IMR-90 (cell line): ENCODE data around the gene ASF1B. TPM values are rescaled to one million over a fixed set of nuclear protein-coding genes. Genes with fewer than 3 reads are reported as not detected.
A peak's percentile ranks its signal among the peaks of the same experiment; 100 is the strongest.

Experiments
- ATAC-seq: fragments of 200-7000 bp; cut with Tn5 transposase; 2 replicates; pipeline ENCODE4 v1.9.1; 2020; ENCODE audit warnings: low read depth, mild to moderate bottlenecking, moderate library complexity
- BruUV-seq: library from RNA; stranded (reverse); fragments of 400-500 nt; replicated peaks from 2 replicates; lab custom pipeline; 2021; lab: Mats Ljungman, UMichigan
- CTCF ChIA-PET: fragments of 300-600 bp; formaldehyde crosslinking; extraction: SDS; loops from one replicate; lab custom pipeline; 2021; ENCODE audit warnings: antibody characterized with exemption; lab: Yijun Ruan, JAX
- POLR2A ChIA-PET: fragments of 300-600 bp; sonication (Branson Sonifier 250); formaldehyde crosslinking; loops from one replicate; lab custom pipeline; 2022; ENCODE audit warnings: antibody characterized with exemption; ENCODE audit not compliant: unreplicated experiment; lab: Charles Lee
- DNase-seq: peaks from one replicate; pipeline ENCODE4 v3.0.0; 2013
- H2AFZ ChIP-seq: replicated peaks from 2 replicates; pipeline ENCODE3; 2013; ENCODE audit warnings: low read length, mild to moderate bottlenecking; ENCODE audit not compliant: poor library complexity
- H2AK5ac ChIP-seq: 2 replicates; pipeline ENCODE4 v1.6.1; 2013; ENCODE audit warnings: low read depth, low read length, inconsistent platforms
- H2AK9ac ChIP-seq: replicated peaks from 2 replicates; pipeline ENCODE3; 2013; ENCODE audit warnings: mild to moderate bottlenecking, low read depth, low read length, moderate library complexity; ENCODE audit not compliant: poor library complexity
- H2BK120ac ChIP-seq: 2 replicates; pipeline ENCODE4 v1.6.1; 2013; ENCODE audit warnings: low read depth, low read length, inconsistent platforms
- H2BK15ac ChIP-seq: 3 replicates; pipeline ENCODE4 v1.6.1; 2013; ENCODE audit warnings: low read depth, low read length, inconsistent platforms
- H2BK20ac ChIP-seq: 2 replicates; pipeline ENCODE4 v1.6.1; 2013; ENCODE audit warnings: low read depth, mild to moderate bottlenecking, inconsistent platforms, low read length, moderate library complexity
- H2BK5ac ChIP-seq: 2 replicates; pipeline ENCODE4 v1.6.1; 2013; ENCODE audit warnings: mild to moderate bottlenecking, low read depth, low read length, inconsistent platforms; ENCODE audit not compliant: poor library complexity, severe bottlenecking
- H3K14ac ChIP-seq: replicated peaks from 2 replicates; pipeline ENCODE4 v1.6.1; 2013; ENCODE audit warnings: low read depth, low read length, inconsistent platforms
- H3K18ac ChIP-seq: 2 replicates; pipeline ENCODE4 v1.6.1; 2013; ENCODE audit warnings: low read depth, low read length, control low read depth
- H3K23ac ChIP-seq: 2 replicates; pipeline ENCODE4 v1.6.1; 2013; ENCODE audit warnings: low read depth, low read length, inconsistent platforms
- H3K27ac ChIP-seq: 2 replicates; pipeline ENCODE4 v1.5.1; 2013; ENCODE audit warnings: mild to moderate bottlenecking, control low read depth, low read length; ENCODE audit not compliant: insufficient read depth
- H3K27me3 ChIP-seq: 2 replicates; pipeline ENCODE4 v1.6.1; 2013; ENCODE audit warnings: low read length; ENCODE audit not compliant: control insufficient read depth, insufficient read depth
- H3K36me3 ChIP-seq: 2 replicates; pipeline ENCODE4 v1.6.1; 2013; ENCODE audit warnings: low read length, mixed read lengths; ENCODE audit not compliant: control insufficient read depth, insufficient read depth
- H3K4ac ChIP-seq: 2 replicates; pipeline ENCODE4 v1.6.1; 2013; ENCODE audit warnings: low read depth, low read length, inconsistent platforms
- H3K4me1 ChIP-seq: 2 replicates; pipeline ENCODE4 v1.6.1; 2013; ENCODE audit warnings: low read length, mixed read lengths; ENCODE audit not compliant: control insufficient read depth, insufficient read depth
- H3K4me2 ChIP-seq: 2 replicates; pipeline ENCODE4 v1.6.1; 2013; ENCODE audit warnings: low read depth, mild to moderate bottlenecking, control low read depth, low read length, moderate library complexity
- H3K4me3 ChIP-seq: 2 replicates; pipeline ENCODE4 v1.5.1; 2013; ENCODE audit warnings: low read depth, mild to moderate bottlenecking, control low read depth, low read length, moderate library complexity; ENCODE audit not compliant: insufficient read depth
- H3K56ac ChIP-seq: 2 replicates; pipeline ENCODE4 v1.6.1; 2013; ENCODE audit warnings: low read length, inconsistent platforms; ENCODE audit not compliant: insufficient read depth; ENCODE audit errors: extremely low read depth
- H3K79me1 ChIP-seq, 2 experiments: 2 replicates each; pipeline ENCODE4 v1.6.1; 2013; ENCODE audit warnings: low read length in 2 of 2, inconsistent platforms in 1 of 2, low read depth in 1 of 2
- H3K9ac ChIP-seq: 2 replicates; pipeline ENCODE4 v1.6.1; 2013; ENCODE audit warnings: low read depth, low read length, control low read depth
- H3K9me1 ChIP-seq: 2 replicates; pipeline ENCODE4 v1.6.1; 2013; ENCODE audit warnings: low read length, inconsistent platforms; ENCODE audit not compliant: insufficient read depth
- H3K9me3 ChIP-seq: 2 replicates; pipeline ENCODE4 v1.6.1; 2013; ENCODE audit warnings: low read length; ENCODE audit not compliant: control insufficient read depth, insufficient read depth
- H4K20me1 ChIP-seq: 2 replicates; pipeline ENCODE4 v1.6.1; 2013; ENCODE audit warnings: low read length, inconsistent platforms; ENCODE audit not compliant: insufficient read depth
- H4K5ac ChIP-seq: 2 replicates; pipeline ENCODE4 v1.6.1; 2013; ENCODE audit warnings: mild to moderate bottlenecking, low read depth, low read length, control low read depth
- H4K8ac ChIP-seq, 2 experiments: 2 replicates each; pipeline ENCODE4 v1.6.1; 2013; ENCODE audit warnings: low read depth in 2 of 2, low read length in 2 of 2, control low read depth in 1 of 2, inconsistent platforms in 1 of 2
- H4K91ac ChIP-seq: 2 replicates; pipeline ENCODE4 v1.6.1; 2013; ENCODE audit warnings: low read depth, low read length, inconsistent platforms; ENCODE audit not compliant: insufficient read depth
- BHLHE40 ChIP-seq: fragments of 150-350 bp; IDR thresholded peaks from 2 replicates; pipeline ENCODE4 v1.6.1; 2016; ENCODE audit warnings: mild to moderate bottlenecking, low read depth, low read length
- CEBPB ChIP-seq: IDR thresholded peaks from 2 replicates; pipeline ENCODE4 v1.6.1; 2012; ENCODE audit warnings: low read depth, low read length, improper control_type of control experiment
- FOS ChIP-seq: fragments of 150-350 bp; IDR thresholded peaks from 2 replicates; pipeline ENCODE4 v1.6.1; 2016; ENCODE audit warnings: low read depth, low read length
- MAFK ChIP-seq: IDR thresholded peaks from 2 replicates; pipeline ENCODE4 v1.6.1; 2012; ENCODE audit warnings: low read depth, low read length, improper control_type of control experiment
- MAZ ChIP-seq: IDR thresholded peaks from 2 replicates; pipeline ENCODE4 v1.6.1; 2012; ENCODE audit warnings: low read depth, mild to moderate bottlenecking, low read length, improper control_type of control experiment, moderate library complexity, borderline replicate concordance
- MXI1 ChIP-seq: IDR thresholded peaks from 2 replicates; pipeline ENCODE4 v1.6.1; 2012; ENCODE audit warnings: low read depth, mild to moderate bottlenecking, low read length, moderate library complexity, borderline replicate concordance
- NFE2L2 ChIP-seq: fragments of 150-350 bp; IDR thresholded peaks from 2 replicates; pipeline ENCODE4 v1.6.1; 2016; ENCODE audit warnings: low read depth, mild to moderate bottlenecking, low read length
- POLR2A ChIP-seq: IDR thresholded peaks from 2 replicates; pipeline ENCODE4 v1.6.1; 2012; ENCODE audit warnings: mild to moderate bottlenecking, low read depth, low read length
- RAD21 ChIP-seq: IDR thresholded peaks from 2 replicates; pipeline ENCODE4 v1.6.1; 2012; ENCODE audit warnings: low read length, improper control_type of control experiment
- RCOR1 ChIP-seq: IDR thresholded peaks from 2 replicates; pipeline ENCODE4 v1.6.1; 2012; ENCODE audit warnings: mild to moderate bottlenecking, low read length, improper control_type of control experiment; ENCODE audit not compliant: insufficient replicate concordance
- RFX5 ChIP-seq: IDR thresholded peaks from 2 replicates; pipeline ENCODE4 v1.8.0; 2012; ENCODE audit warnings: low read depth, mild to moderate bottlenecking, low read length, moderate library complexity
- SMC3 ChIP-seq: fragments of 150-350 bp; IDR thresholded peaks from 2 replicates; pipeline ENCODE4 v1.6.1; 2016; ENCODE audit warnings: low read depth, mild to moderate bottlenecking, antibody characterized with exemption, low read length, moderate library complexity
- WGBS, 2 experiments: methylation state at CpG; one replicate each; pipeline versions ENCODE4 v1.1.5 to v1.1.7; 2013; ENCODE audit warnings: missing lambda C conversion rate in 2 of 2; ENCODE audit not compliant: insufficient read length in 1 of 2; ENCODE audit errors: extremely low coverage in 2 of 2; 5-methylcytosine and 5-hydroxymethylcytosine counted together
- dilution Hi-C: fragments of 300-500 bp; cut with HindIII; formaldehyde crosslinking; loops from one replicate; pipeline ENCODE4 v1.14.3; 2018; ENCODE audit warnings: low sequenced_read_pairs; ENCODE audit not compliant: unreplicated experiment
- in situ Hi-C: fragments of 300-500 bp; cut with MboI; formaldehyde crosslinking; loops from 3 replicates; pipeline ENCODE4 v1.14.3; 2019; ENCODE audit warnings: low sequenced_read_pairs, inconsistent platforms, mixed read lengths
- intact Hi-C: fragments of 100-400 bp; cut with micrococcal nuclease; formaldehyde crosslinking; loops from 2 replicates; pipeline ENCODE4 v1.10.0; 2022
- polyA plus RNA-seq, 3 experiments: library from polyadenylated mRNA; depleted of rRNA; stranded (reverse); fragments of >200 nt; gene quantifications; 2 replicates each; pipeline ENCODE4 v1.2.3, GENCODE V29; 2012; ENCODE audit warnings: low replicate concordance in 1 of 3
- total RNA-seq: library from RNA; depleted of rRNA; stranded (reverse); fragments of >200 nt; gene quantifications from 2 replicates; pipeline ENCODE4 v1.2.3, GENCODE V29; 2012
- TF ChIP-seq, protein P1 (sequence below): fragments of 150-350 bp; IDR thresholded peaks from 2 replicates; pipeline ENCODE4 v1.6.1; 2017; ENCODE audit warnings: mild to moderate bottlenecking, antibody characterized with exemption, low read length, low read depth
- TF ChIP-seq, protein P2 (sequence below): conservative IDR thresholded peaks from 2 replicates; pipeline ENCODE4 v1.5.1; 2012; ENCODE audit warnings: mild to moderate bottlenecking, low read depth, low read length, improper control_type of control experiment
- TF ChIP-seq, protein P3 (sequence below): fragments of 150-350 bp; IDR thresholded peaks from 2 replicates; pipeline ENCODE4 v1.6.1; 2016; ENCODE audit warnings: low read depth, mild to moderate bottlenecking, low read length, moderate library complexity, borderline replicate concordance

ASF1B gene
- total and polyA plus RNA-seq, 2 of the 4 experiments (the other 2 are of a cell fraction): 10.4 to 12.1 TPM

DNA sequence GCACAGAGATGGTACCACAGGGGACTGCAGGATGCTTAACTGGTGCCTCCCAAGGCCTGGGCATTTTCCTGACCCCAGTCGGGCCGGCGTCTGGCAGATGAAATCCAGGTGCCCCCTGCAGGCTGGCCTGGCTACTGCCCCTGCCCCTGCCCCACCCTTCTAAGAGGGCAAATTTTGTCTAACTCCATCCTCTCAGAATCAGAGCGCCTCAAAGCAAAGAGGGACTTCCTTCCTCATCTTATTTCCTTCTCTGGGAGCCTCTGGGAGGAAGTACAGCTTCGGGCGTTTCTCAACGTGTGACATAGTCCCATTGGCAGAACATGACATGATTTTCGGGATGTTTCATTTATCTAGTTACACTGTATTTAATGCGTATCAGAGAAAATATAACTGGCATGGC is 21.5 kb downstream of the ASF1B start:
- ChIA-PET CTCF (interaction anchor here (1.3 to 1.7 kb wide), 2 partner anchors 22 to 42 kb away, joined by 3 to 8 read pairs; partner anchors contain the start of genes ASF1B and MISP3), POLR2A (no interaction called here)
- Histone ChIP-seq H3K4me2 (no peak overlapping the region), H3K36me3 (no peaks in the 10 kb centered on the region), H3K23ac (no peak overlapping the region), H3K9me3 (no peaks in the 10 kb centered on the region), H4K5ac (no peak overlapping the region), H3K27ac (no peak overlapping the region), H3K18ac (no peak overlapping the region), H3K4me3 (no peak overlapping the region), H3K56ac (no peak overlapping the region), H3K14ac (no peak overlapping the region), H4K8ac (no peak overlapping the region), H2BK120ac (no peak overlapping the region), H2AK9ac (no peak overlapping the region), H4K20me1 (peaks cover 8% of the 10 kb centered on the region), H2BK15ac (no peak overlapping the region), H3K79me1 (peaks cover 10 to 81% of the 10 kb centered on the region in 2 experiments), H2AK5ac (no peak overlapping the region), H2AFZ (no peak overlapping the region), H4K91ac (no peak overlapping the region), H3K4ac (no peak overlapping the region), H3K27me3 (no peaks in the 10 kb centered on the region), H3K9ac (no peak overlapping the region), H3K4me1 (peaks cover 26% of the 10 kb centered on the region), H2BK5ac (no peak overlapping the region), H2BK20ac (no peak overlapping the region), H3K9me1 (peaks cover 17% of the 10 kb centered on the region; the same call in 1 of the 2 replicates)
- TF ChIP-seq NFE2L2 (no peak), POLR2A (no peak), RFX5 (no peak), RCOR1 (no peak), RAD21 (peak; percentile 24; the same call in 1 of the 2 replicates), BHLHE40 (no peak), FOS (no peak), MAFK (no peak), MAZ (no peak), SMC3 (peak; percentile 20; the same call in 1 of the 2 replicates), MXI1 (no peak), CEBPB (no peak)
- TF ChIP-seq, protein P1, sequence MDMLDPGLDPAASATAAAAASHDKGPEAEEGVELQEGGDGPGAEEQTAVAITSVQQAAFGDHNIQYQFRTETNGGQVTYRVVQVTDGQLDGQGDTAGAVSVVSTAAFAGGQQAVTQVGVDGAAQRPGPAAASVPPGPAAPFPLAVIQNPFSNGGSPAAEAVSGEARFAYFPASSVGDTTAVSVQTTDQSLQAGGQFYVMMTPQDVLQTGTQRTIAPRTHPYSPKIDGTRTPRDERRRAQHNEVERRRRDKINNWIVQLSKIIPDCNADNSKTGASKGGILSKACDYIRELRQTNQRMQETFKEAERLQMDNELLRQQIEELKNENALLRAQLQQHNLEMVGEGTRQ: no peak
- TF ChIP-seq, protein P2, sequence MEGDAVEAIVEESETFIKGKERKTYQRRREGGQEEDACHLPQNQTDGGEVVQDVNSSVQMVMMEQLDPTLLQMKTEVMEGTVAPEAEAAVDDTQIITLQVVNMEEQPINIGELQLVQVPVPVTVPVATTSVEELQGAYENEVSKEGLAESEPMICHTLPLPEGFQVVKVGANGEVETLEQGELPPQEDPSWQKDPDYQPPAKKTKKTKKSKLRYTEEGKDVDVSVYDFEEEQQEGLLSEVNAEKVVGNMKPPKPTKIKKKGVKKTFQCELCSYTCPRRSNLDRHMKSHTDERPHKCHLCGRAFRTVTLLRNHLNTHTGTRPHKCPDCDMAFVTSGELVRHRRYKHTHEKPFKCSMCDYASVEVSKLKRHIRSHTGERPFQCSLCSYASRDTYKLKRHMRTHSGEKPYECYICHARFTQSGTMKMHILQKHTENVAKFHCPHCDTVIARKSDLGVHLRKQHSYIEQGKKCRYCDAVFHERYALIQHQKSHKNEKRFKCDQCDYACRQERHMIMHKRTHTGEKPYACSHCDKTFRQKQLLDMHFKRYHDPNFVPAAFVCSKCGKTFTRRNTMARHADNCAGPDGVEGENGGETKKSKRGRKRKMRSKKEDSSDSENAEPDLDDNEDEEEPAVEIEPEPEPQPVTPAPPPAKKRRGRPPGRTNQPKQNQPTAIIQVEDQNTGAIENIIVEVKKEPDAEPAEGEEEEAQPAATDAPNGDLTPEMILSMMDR: peak; percentile 36
- TF ChIP-seq, protein P3, sequence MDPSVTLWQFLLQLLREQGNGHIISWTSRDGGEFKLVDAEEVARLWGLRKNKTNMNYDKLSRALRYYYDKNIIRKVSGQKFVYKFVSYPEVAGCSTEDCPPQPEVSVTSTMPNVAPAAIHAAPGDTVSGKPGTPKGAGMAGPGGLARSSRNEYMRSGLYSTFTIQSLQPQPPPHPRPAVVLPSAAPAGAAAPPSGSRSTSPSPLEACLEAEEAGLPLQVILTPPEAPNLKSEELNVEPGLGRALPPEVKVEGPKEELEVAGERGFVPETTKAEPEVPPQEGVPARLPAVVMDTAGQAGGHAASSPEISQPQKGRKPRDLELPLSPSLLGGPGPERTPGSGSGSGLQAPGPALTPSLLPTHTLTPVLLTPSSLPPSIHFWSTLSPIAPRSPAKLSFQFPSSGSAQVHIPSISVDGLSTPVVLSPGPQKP: no peak
- WGBS, 2 experiments: 85% methylated on average over 4 of the region's 9 CpGs; no CpG with 5 or more reads in 1 of the 2 experiments
- intact Hi-C loops: no loop called here
- DNase-seq: no peak
- dilution Hi-C loops: no loop called here
- ATAC-seq: no peak
- no TSS peak for BruUV-seq
- in situ Hi-C loops: no loop called here
